ENCODE results near the gene SPAG6.

Gene SPAG6

DNA sequence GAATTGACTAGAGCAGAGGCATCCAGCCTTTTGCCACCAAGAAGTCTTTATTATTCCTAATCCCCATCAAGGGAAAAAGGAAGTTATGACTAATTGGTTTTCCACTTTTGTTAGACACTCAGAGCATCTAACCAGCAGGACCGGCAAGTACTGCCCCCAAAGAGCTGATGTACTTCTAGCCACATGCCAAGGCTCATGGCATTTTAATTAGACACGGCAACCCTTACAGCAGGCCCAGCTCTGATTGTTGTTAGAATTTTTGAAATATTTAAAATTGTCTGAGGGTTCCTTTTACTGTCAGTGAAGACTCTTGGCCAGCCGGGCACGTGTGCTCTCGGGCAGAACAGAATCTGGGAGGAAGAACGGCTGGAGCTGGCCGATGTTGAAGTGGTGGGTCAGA, 114.8 kb downstream of the SPAG6 start:
- POLR2A ChIA-PET = no interaction called here
- CTCF ChIA-PET = interaction anchor here (0.9 to 2.8 kb wide), 4 partner anchors 12 to 462 kb away, joined by 3 to 9 read pairs (median 4); no protein-coding TSS in a partner anchor
- TF ChIP-seq, protein P1, sequence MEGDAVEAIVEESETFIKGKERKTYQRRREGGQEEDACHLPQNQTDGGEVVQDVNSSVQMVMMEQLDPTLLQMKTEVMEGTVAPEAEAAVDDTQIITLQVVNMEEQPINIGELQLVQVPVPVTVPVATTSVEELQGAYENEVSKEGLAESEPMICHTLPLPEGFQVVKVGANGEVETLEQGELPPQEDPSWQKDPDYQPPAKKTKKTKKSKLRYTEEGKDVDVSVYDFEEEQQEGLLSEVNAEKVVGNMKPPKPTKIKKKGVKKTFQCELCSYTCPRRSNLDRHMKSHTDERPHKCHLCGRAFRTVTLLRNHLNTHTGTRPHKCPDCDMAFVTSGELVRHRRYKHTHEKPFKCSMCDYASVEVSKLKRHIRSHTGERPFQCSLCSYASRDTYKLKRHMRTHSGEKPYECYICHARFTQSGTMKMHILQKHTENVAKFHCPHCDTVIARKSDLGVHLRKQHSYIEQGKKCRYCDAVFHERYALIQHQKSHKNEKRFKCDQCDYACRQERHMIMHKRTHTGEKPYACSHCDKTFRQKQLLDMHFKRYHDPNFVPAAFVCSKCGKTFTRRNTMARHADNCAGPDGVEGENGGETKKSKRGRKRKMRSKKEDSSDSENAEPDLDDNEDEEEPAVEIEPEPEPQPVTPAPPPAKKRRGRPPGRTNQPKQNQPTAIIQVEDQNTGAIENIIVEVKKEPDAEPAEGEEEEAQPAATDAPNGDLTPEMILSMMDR (IDR thresholded peaks at IDR 0.05; ENCODE audit: control extremely low read depth, extremely low read depth, low read depth, missing control alignments) = no peak
- no peak for DNase-seq (ENCODE audit: extremely low spot score)

DNA sequence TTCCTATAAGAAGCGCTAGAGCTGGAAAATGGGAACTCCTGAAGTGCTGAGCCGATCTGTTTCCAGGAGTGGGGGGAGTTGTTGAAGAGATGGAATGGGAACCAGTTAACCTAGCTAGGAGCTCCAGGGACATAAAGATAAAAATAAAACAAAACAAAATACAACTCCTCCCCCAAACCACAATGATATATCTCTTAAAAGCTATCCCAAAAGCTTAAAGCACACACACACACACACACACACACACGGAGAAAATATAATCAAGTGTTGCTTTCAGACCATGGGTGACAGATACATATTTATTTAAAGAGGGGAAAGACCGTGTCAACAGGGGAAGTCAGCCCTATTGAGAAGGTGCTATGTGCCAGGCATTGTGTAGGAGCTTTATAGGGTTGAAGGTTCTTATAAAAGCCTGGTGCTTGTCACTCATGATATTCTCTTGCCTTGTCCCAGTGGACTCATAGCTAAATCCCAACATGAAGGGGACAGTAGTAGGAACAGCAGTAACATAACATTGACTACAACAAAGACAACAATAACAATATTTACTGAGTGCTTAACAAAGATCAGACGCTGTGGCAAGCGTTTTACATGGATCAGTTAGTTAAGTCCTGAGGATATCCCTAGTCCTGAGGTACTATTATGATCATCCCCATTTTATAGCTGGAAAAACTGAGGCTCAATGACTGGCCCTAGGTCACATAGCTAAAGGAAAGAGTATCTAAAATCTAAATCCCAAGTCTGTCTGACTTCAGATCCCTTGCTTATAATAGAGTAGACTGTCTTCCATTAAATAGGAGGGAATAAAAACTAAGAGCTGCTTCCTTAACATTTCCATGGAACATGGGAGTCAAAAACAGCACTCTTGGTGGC, 115.5 kb downstream of the SPAG6 start:
- TF ChIP-seq, protein P1 (IDR thresholded peaks at IDR 0.05; ENCODE audit: control extremely low read depth, extremely low read depth, low read depth, missing control alignments) = no peak
- ChIA-PET POLR2A (no interaction called here), CTCF (interaction anchor here (0.9 to 2.8 kb wide), 6 partner anchors 11 to 462 kb away, joined by 3 to 9 read pairs (median 4); no protein-coding TSS in a partner anchor)
- no peak for DNase-seq (ENCODE audit: extremely low spot score)

DNA sequence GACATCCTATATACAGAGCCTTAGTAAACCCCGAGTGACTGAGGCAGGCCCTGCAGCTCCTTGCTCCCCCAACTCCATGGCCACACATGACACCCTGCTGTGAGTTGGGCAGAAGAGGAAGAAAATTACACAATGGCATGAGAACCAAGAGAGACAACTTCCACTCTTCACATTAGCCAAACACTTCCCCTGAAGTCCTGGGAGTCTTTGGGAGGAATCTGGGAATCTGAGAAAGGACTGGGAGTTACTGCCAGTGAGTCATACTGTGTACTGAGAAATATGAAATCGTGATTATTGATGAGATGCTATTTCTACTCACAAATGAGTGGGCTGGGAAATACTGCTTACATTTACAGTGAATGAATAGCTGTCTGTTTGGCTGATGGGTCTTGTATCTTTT, 116.6 kb downstream of the SPAG6 start:
- ChIA-PET CTCF (interaction anchor here (1.2 to 2.8 kb wide), 3 partner anchors 8 to 39 kb away, joined by 3 to 9 read pairs (median 4); no protein-coding TSS in a partner anchor), POLR2A (no interaction called here)
- no peak for DNase-seq (ENCODE audit: extremely low spot score)
- TF ChIP-seq, protein P1 (IDR thresholded peaks at IDR 0.05; ENCODE audit: control extremely low read depth, extremely low read depth, low read depth, missing control alignments) = no peak

DNA sequence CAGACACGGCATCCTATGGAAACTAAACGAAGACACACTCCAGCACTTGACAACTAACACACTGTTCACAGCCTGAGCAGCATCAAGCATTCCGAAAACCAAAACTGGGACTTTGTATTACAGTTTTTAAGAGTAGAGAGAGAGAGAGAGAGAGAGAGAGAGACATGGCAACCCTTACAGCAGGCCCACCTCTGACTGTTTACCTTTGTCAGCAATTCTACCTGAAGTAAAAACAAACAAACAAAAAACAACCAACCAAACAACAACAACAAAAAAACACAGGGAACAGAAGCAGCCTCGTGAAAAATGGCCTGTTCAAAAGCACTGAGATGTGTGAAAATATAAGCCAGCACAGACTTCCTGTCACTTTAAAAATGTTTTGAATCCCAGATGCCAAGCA, 118.0 kb downstream of the SPAG6 start:
- DNase-seq (ENCODE audit: extremely low spot score) = no peak
- ChIA-PET CTCF (interaction anchor here (1.2 kb wide), 1 partner anchor 10 kb away, joined by 3 read pairs; no protein-coding TSS in a partner anchor), POLR2A (no interaction called here)
- TF ChIP-seq, protein P1 (IDR thresholded peaks at IDR 0.05; ENCODE audit: control extremely low read depth, extremely low read depth, low read depth, missing control alignments) = no peak

DNA sequence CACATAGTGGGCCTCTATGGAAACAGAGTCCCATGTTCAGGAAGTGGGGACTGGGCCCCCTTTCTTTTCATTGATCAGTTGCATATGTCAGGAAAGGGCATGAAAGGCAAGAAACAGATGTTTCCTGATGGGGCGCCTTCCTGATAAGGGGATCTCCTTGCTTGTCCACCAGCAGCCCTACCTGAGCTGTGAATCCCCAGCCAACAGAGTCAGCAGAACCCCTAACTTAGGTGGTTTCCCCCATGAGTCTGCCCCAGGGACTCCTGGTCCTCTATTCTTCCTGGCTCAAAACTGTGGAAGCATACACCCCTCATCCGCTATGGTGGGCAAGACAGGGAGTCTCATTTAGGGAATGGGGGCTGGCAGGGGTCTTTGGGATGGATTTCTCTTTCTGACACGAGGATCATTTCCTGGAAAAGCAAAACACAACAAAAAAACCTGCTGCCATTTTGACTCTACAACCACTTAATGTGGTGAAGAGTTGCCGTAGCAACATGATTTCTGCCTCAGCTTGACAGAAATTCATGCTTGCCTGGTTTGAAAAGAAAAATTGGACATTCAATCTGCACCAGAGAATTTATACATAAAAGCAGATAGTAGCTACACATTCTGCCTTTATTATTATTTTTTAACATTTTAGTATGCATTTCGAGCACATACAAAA, 119.8 kb downstream of the SPAG6 start:
- DNase-seq (ENCODE audit: extremely low spot score) = no peak
- TF ChIP-seq, protein P1 (IDR thresholded peaks at IDR 0.05; ENCODE audit: control extremely low read depth, extremely low read depth, low read depth, missing control alignments) = no peak
- POLR2A ChIA-PET = no interaction called here
- CTCF ChIA-PET = interaction anchor here (1.1 kb wide), 1 partner anchor 9 kb away, joined by 5 read pairs; no protein-coding TSS in a partner anchor

DNA sequence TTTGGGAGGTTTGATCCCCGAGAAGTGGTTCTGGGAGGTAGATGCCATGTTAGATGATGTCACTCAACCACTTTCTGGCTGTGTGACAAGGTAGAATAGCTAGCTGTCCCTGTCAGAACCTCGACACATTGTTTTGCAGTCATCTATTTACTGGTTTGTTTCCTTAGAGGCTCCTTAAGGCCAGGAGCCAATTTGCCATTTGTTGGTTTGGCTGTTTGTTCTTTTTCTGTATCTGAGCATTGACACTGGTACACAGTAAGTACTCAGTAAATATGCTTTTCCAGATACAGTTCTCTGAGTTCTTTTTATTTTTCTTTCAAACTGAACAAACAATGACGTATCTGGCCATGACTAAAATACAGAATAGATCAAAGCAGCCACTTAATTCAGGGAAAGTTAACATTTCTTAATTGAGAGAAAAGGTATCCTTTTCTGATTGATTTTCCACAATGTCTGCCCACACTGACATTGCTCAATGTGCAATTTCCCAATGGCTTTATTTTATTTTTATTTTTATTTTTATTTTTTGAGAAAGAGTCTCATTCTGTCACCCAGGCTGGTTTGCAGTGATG, 121.6 kb downstream of the SPAG6 start:
- CTCF ChIA-PET = interaction anchor here (1.4 kb wide), 1 partner anchor 9 kb away, joined by 5 read pairs; no protein-coding TSS in a partner anchor
- POLR2A ChIA-PET = no interaction called here
- TF ChIP-seq, protein P1 (IDR thresholded peaks at IDR 0.05; ENCODE audit: control extremely low read depth, extremely low read depth, low read depth, missing control alignments) = no peak
- no peak for DNase-seq (ENCODE audit: extremely low spot score)

All from GM10248 (cell line).